HepG2 (cell line): ENCODE data around the gene CEP19. TPM values are rescaled to one million over a fixed set of nuclear protein-coding genes. Genes with fewer than 3 reads are reported as not detected.

ENCODE experiments used
- ARNTL ChIP-seq: sonication (generic); formaldehyde crosslinking; IDR thresholded peaks from 2 replicates; pipeline ENCODE4 v1.4.0; 2020; ENCODE audit warnings: mild to moderate bottlenecking, missing genetic modification reagents
- BCL3 ChIP-seq: sonication (generic); formaldehyde crosslinking; IDR thresholded peaks from 2 replicates; pipeline ENCODE4 v1.5.1; 2020; ENCODE audit warnings: mild to moderate bottlenecking, missing genetic modification reagents, moderate library complexity
- GFI1 ChIP-seq: sonication (generic); formaldehyde crosslinking; IDR thresholded peaks from 2 replicates; pipeline ENCODE4 v1.5.0; 2020; ENCODE audit warnings: missing genetic modification reagents, mild to moderate bottlenecking, borderline replicate concordance
- HMG20A ChIP-seq: IDR thresholded peaks from 2 replicates; pipeline ENCODE4 v1.6.1; 2016; ENCODE audit warnings: borderline replicate concordance
- HNF4G ChIP-seq, 2 experiments: sonication (generic) in 1 of 2; formaldehyde crosslinking in 1 of 2; IDR thresholded peaks; 2 replicates each; pipeline versions ENCODE4 v1.4.0 to v1.6.1; 2011 to 2020; ENCODE audit warnings: borderline replicate concordance in 2 of 2, low read depth in 2 of 2, mild to moderate bottlenecking in 2 of 2, low read length in 1 of 2, missing genetic modification reagents in 1 of 2, moderate library complexity in 1 of 2
- JUN ChIP-seq: sonication (generic); formaldehyde crosslinking; IDR thresholded peaks from 2 replicates; pipeline ENCODE4 v1.4.0; 2020; ENCODE audit warnings: mild to moderate bottlenecking, missing genetic modification reagents
- KDM5B ChIP-seq: sonication (generic); formaldehyde crosslinking; IDR thresholded peaks from 2 replicates; pipeline ENCODE4 v1.4.0; 2020; ENCODE audit warnings: missing genetic modification reagents, mild to moderate bottlenecking, borderline replicate concordance
- NONO ChIP-seq, 2 experiments: fragments of 450-650 bp in 1 of 2; sonication (generic) in 1 of 2; formaldehyde crosslinking in 1 of 2; IDR thresholded peaks in 1 of 2; conservative IDR thresholded peaks in 1 of 2; 2 replicates each; pipeline versions ENCODE4 v1.6.1 to v1.8.0; 2017 to 2022; ENCODE audit warnings: mild to moderate bottlenecking in 1 of 2, missing genetic modification reagents in 1 of 2, moderate library complexity in 1 of 2
- SUZ12 ChIP-seq: fragments of 150-350 bp; IDR thresholded peaks from 2 replicates; pipeline ENCODE4 v1.6.1; 2014; ENCODE audit warnings: low read depth, low read length
- TFAP4 ChIP-seq: sonication (generic); IDR thresholded peaks from 2 replicates; pipeline ENCODE4 v1.6.1; 2016; ENCODE audit warnings: low read depth, borderline replicate concordance
- THYN1 ChIP-seq: sonication (generic); formaldehyde crosslinking; IDR thresholded peaks from 2 replicates; pipeline ENCODE4 v1.8.1; 2023; ENCODE audit warnings: low read depth, mild to moderate bottlenecking, moderate library complexity, missing genetic modification reagents, borderline replicate concordance
- ZNF263 ChIP-seq: sonication (generic); formaldehyde crosslinking; IDR thresholded peaks from 2 replicates; pipeline ENCODE4 v1.4.0; 2020; ENCODE audit warnings: missing genetic modification reagents
- ZNF414 ChIP-seq: sonication (generic); formaldehyde crosslinking; IDR thresholded peaks from 2 replicates; pipeline ENCODE4 v1.5.0; 2020; ENCODE audit warnings: missing genetic modification reagents
- ZNF557 ChIP-seq: sonication (generic); formaldehyde crosslinking; IDR thresholded peaks from 2 replicates; pipeline ENCODE4 v1.4.0; 2020; ENCODE audit warnings: missing genetic modification reagents
- ZNF687 ChIP-seq: sonication (generic); formaldehyde crosslinking; IDR thresholded peaks from 2 replicates; pipeline ENCODE4 v1.5.1; 2020; ENCODE audit warnings: mild to moderate bottlenecking, missing genetic modification reagents, moderate library complexity
- ZSCAN21 ChIP-seq: sonication (generic); formaldehyde crosslinking; IDR thresholded peaks from 2 replicates; pipeline ENCODE4 v1.8.0; 2022; ENCODE audit warnings: mild to moderate bottlenecking, missing genetic modification reagents, moderate library complexity, borderline replicate concordance
- ZSCAN30 ChIP-seq: sonication (generic); formaldehyde crosslinking; IDR thresholded peaks from 2 replicates; pipeline ENCODE4 v1.5.0; 2020; ENCODE audit warnings: mild to moderate bottlenecking, missing genetic modification reagents
- polyA plus RNA-seq, 8 experiments: library from polyadenylated mRNA; depleted of rRNA in 3 of 8; stranded (reverse) in 7 of 8; unstranded in 1 of 8; fragments of >200 nt; fragmentation: Illumina TruSeq in 4 of 8; extraction: Trizol in 4 of 8; gene quantifications; 2 replicates each; pipeline versions ENCODE4 v1.2.1 to v1.2.3, GENCODE V29; 2011 to 2016; ENCODE audit warnings: low read depth in 4 of 8, missing spikeins in 1 of 8, mixed read lengths in 1 of 8; ENCODE audit not compliant: insufficient read depth in 1 of 8
- total RNA-seq, 5 experiments: library from RNA; depleted of rRNA; stranded (reverse); fragments of >200 nt; fragmentation: Illumina TruSeq; extraction: Trizol; gene quantifications; 2 replicates each; pipeline ENCODE4 v1.2.3, GENCODE V29; 2016; ENCODE audit warnings: low read depth in 1 of 5

CEP19 gene
- total and polyA plus RNA-seq, 2 of the 13 experiments (the other 11 are each of a cell fraction or from before 2014, with no cell fraction given): 0.48 to 1.2 TPM

GRCh38 chr3:196711838-196712513 lies at the start of gene CEP19, which contains the start of gene PIGX (continued):
- TF ChIP-seq KDM5B: peak; percentile 58; the same call in 1 of the 2 replicates
- TF ChIP-seq HNF4G (IDR thresholded peaks at IDR 0.05; ENCODE audit: borderline replicate concordance, low read depth, low read length): no peak
- no peak for TF ChIP-seq HNF4G (CRISPR knock-in tag; IDR thresholded peaks at IDR 0.05; ENCODE audit: borderline replicate concordance, low read depth)
- TF ChIP-seq ZNF687: peak; percentile 70
- TF ChIP-seq SUZ12: no peak
- no peak for TF ChIP-seq JUN
- TF ChIP-seq ARNTL (CRISPR knock-in tag): 0 out of 2 replicates have a peak, but pooled peaks have one; percentile 12
- peak; percentile 19; the same call in 1 of the 2 replicates for TF ChIP-seq ZNF263 (CRISPR knock-in tag)
- no peak for TF ChIP-seq NONO (IDR thresholded peaks at IDR 0.05)
- TF ChIP-seq NONO (CRISPR knock-in tag; conservative IDR thresholded peaks at IDR 0.05): no peak
- no peak for TF ChIP-seq BCL3 (CRISPR knock-in tag)
- no peak for TF ChIP-seq ZSCAN30 (CRISPR knock-in tag)
- no peak for TF ChIP-seq GFI1 (CRISPR knock-in tag)
- no peak for TF ChIP-seq THYN1 (CRISPR knock-in tag)
- TF ChIP-seq ZNF414 (CRISPR knock-in tag): 0 out of 2 replicates have a peak, but pooled peaks have one; percentile 49
- TF ChIP-seq TFAP4: peak; percentile 88; the same call in 1 of the 2 replicates
- no peak for TF ChIP-seq HMG20A (CRISPR knock-in tag)
- no peak for TF ChIP-seq ZNF557 (CRISPR knock-in tag)
- peak; percentile 63; the same call in 1 of the 2 replicates for TF ChIP-seq ZSCAN21 (CRISPR knock-in tag)
